Measurements from ENCODE around the gene RDH5.
"Not testable (repeated sequence)": the region's sequence is repeated elsewhere in the genome, so short reads cannot be mapped to it uniquely, and the experiment has no call there.

Gene RDH5

GRCh38 chr12:55745361-55746173, 25.4 kb downstream of the RDH5 start:
- DNase-seq (ENCODE audit: low spot score), result no peak

DNA sequence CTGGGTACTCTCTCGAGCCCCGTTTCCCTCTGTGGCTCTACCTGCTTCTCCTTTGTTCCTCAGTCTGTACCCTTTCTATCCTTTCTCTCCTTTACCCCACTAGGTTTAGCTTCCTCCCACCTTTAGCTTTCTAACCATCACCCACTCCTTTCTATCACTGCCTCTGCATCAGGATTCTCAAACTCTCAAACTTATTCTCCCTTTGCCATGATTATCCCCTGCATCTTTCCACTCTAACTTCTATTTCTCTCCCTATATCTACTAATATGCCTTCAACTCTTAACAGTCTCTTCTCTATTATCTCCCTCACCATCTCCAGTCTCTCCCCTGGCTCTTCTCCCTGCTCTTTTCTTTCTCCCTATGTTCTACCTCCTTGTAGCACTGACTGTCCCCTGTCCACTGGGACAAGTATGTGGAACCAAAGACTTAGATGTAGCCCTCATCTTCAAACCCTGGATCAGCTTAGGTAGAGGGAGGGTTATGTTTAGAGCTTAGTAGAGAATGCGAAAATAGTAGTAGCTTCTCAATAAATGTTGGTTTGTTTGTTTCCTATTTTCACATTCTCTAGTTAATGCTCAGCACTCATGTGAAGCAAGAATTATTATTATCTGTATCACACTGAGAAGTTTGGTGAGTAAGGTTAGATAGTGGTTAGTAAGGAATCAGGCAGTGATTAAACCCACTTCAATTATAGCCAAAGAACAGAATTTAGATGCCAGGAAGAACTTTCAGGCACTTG, 26.1 kb downstream of the RDH5 start:
- no peak for DNase-seq (ENCODE audit: low spot score)

DNA sequence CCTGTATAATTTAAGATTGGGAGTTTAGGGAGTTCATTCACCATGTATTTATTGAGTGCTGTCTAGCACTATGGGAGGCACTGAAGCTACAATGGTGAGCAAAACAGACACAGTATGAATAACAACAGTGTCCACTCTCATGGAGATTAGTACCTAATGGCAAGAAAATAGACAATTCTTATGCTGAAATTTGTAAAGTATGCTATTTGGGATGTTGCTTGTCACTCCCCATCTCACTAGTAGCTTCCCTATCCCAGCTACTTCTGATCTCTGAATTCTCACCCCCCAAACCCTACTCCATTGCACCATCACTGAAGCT, 26.7 kb downstream of the RDH5 start:
- no peak for DNase-seq (ENCODE audit: low spot score)

DNA sequence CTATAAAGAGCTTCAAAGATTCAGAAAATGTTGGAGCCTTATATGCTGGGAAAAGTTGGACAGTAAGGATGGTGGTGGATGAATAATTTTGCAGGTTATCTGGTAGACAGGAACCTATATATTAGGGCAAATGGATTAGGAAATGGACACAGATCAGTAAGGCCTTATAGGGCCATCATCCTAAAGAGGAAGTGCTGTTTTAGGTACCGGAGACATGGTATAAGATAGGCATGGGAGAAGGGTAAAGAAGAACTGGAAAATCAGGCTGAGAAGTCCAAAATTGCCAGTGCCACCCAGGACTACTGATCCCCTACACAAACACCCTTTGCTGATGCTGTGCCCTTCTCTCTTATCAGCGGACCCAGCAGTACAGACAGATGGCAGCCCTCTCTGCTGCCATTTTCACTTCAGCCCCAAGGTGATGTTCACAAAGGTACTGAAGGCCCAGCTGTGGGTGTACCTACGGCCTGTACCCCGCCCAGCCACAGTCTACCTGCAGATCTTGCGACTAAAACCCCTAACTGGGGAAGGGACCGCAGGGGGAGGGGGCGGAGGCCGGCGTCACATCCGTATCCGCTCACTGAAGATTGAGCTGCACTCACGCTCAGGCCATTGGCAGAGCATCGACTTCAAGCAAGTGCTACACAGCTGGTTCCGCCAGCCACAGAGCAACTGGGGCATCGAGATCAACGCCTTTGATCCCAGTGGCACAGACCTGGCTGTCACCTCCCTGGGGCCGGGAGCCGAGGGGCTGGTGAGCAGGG, 28.2 kb downstream of the RDH5 start:
- DNase-seq (ENCODE audit: low spot score), result no peak

DNA sequence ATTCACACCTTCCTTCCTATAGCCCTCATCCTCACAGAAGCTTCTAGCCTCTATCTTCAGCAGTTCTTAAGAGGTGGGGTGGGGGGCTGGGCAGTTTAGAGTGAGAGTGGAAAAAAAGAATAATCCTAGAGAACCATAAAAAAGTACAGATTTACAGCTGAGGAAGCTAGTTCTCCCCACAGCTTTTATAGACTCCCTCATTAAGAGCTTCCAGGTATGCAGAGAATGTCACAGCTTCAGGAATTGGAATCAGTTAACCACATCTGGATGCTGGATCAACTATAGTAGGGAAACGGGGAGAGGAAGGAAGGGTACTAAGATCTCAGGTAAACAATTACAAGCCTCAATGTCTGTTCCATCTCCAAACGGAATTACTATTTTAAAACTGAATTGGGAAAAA, 35.1 kb downstream of the RDH5 start:
- DNase-seq (ENCODE audit: low spot score), result no peak

DNA sequence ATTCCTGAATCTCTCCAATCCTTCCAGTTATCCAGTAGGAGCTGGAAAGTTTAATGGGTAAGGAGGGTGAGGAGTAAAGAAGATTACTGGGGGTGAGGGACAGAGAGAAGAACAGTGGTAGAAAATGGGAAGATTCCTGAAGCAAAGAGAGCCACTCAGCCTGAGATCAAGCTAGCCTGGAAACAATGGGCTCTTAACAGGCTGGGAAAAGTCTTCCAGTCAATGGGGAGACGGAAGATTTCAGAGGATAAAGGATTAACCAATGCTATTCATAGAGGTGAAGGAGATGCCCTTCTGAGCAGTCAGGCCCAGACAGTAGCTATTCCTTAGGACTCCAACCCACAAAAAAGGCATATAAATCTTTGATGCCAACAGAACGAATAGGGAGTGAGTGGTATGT, 37.5 kb downstream of the RDH5 start:
- peak; percentile 16 for DNase-seq (ENCODE audit: low spot score)

- DNase-seq (ENCODE audit: low spot score), result not testable (repeated sequence)
Observed at GRCh38 chr12:55758575-55758974, 38.4 kb downstream of the RDH5 start.

DNA sequence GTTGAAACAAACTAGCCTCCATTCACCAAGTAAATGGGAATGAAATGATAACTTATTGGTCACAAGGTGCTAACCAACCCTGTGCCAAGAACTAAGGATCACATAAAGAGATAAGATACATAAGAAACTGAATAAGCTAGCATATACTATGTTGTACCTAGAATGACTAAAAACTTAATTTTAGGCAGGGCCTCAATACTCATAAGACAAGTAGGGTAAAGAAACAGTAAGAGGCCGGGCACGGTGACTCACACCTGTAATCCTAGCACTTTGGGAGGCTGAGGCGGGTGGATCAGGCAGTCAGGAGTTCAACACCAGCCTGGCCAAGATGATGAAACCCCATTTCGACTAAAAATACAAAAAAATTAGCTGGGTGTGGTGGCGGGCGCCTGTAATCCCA, 40.5 kb downstream of the RDH5 start:
- DNase-seq (ENCODE audit: low spot score), result no peak

DNA sequence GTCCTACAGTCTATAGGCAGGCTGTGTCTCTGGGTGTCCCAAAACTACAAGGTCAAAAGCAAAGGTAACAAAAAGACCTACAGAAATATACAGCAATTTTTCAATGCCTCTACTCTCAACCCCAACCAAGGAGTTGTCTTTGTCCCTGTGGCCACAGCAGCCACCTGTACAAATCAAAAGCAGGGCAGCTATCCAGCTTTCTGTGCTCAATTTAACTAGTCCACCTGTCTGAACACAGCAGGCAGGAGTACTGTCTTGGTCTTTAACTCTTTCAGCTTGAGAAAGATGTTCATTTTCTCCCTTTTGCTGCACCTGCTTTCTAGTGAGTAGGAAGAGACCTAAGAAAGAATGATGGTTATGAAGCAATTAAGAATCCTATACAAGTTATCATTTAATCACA, 42.5 kb downstream of the RDH5 start:
- no peak for DNase-seq (ENCODE audit: low spot score)

- DNase-seq (ENCODE audit: low spot score), result no peak
Observed at GRCh38 chr12:55765736-55766290, 45.6 kb downstream of the RDH5 start.

DNA sequence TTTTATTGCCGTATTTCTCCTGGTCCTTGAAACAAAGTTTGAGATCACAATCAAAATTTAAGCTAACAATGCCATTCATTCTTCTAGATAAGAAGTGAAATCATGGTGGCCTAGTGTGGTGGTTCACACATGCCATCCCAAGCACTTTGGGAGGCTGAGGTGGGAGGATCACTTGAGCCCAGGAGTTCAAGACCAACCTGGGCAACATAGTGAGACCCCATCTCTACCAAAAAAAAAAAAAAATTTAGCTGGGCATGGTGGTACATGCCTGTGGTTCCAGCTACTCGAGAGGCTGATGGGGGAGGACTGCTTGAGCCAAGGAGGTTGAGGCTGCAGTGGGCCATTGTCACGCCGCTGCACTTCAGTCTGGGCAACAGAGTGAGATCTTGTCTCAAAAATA, 47.0 kb downstream of the RDH5 start:
- no peak for DNase-seq (ENCODE audit: low spot score)

DNA sequence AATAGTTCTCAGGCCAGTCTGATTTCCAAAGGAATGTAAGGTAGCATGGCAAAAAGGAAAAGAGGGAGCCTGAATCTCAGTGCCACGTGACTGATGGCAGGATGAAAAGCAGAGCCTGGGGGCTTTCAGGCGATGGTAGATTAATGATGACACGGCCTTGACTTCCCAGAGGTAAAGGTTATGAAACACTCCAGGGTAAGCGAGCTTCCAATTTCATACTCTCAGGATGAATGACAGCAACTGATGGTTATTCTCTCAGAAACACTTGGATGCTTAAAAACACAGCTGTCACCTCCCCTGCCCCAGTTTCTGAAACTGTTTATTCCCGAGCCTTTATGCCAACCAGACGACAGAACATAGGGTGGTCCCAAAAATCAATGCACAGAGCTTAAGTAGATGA, 51.5 kb downstream of the RDH5 start:
- no peak for DNase-seq (ENCODE audit: low spot score)

Data from SW480 (cell line).